Smooth muscle cell (in vitro differentiated cells): ENCODE measurements around the gene MCF2L. TPM values are rescaled to one million over a fixed set of nuclear protein-coding genes. Genes with fewer than 3 reads are reported as not detected.

Experiments
- DNase-seq: peaks from one replicate; lab custom pipeline; 2025; ENCODE audit not compliant: unreplicated experiment; lab: John Stamatoyannopoulos, UW
- H2AFZ ChIP-seq: fragments of 200-600 bp; sonication (generic); 2 replicates; pipeline ENCODE4 v1.6.0; 2016; ENCODE audit warnings: antibody characterized with exemption, low read depth, mild to moderate bottlenecking
- H3F3A ChIP-seq: fragments of 200-600 bp; sonication (generic); 2 replicates; pipeline ENCODE4 v1.6.0; 2017; ENCODE audit warnings: antibody characterized with exemption, low read depth
- H3K27ac ChIP-seq: fragments of 200-600 bp; sonication (generic); 2 replicates; pipeline ENCODE4 v1.5.1; 2016; ENCODE audit warnings: low read depth, mild to moderate bottlenecking
- H3K27me3 ChIP-seq: fragments of 200-600 bp; sonication (generic); 2 replicates; pipeline ENCODE4 v1.6.1; 2016; ENCODE audit warnings: low read depth, mild to moderate bottlenecking
- H3K36me3 ChIP-seq: fragments of 200-600 bp; sonication (generic); 2 replicates; pipeline ENCODE4 v1.5.1; 2016; ENCODE audit warnings: low read depth
- H3K4me1 ChIP-seq: fragments of 200-600 bp; sonication (generic); 2 replicates; pipeline ENCODE4 v1.5.1; 2016; ENCODE audit warnings: low read depth
- H3K4me2 ChIP-seq: fragments of 200-600 bp; sonication (generic); 2 replicates; pipeline ENCODE4 v1.6.0; 2016; ENCODE audit warnings: mild to moderate bottlenecking
- H3K4me3 ChIP-seq: fragments of 200-600 bp; sonication (generic); 2 replicates; pipeline ENCODE4 v1.5.1; 2016; ENCODE audit warnings: mild to moderate bottlenecking
- H3K79me2 ChIP-seq: fragments of 200-600 bp; sonication (generic); 2 replicates; pipeline ENCODE4 v1.6.0; 2016; ENCODE audit warnings: low read depth, mild to moderate bottlenecking
- H3K9ac ChIP-seq: fragments of 200-600 bp; sonication (generic); 2 replicates; pipeline ENCODE4 v1.6.0; 2016; ENCODE audit warnings: low read depth
- H3K9me3 ChIP-seq: fragments of 200-600 bp; sonication (generic); replicated peaks from 2 replicates; pipeline ENCODE4 v1.5.1; 2016; ENCODE audit warnings: low read depth
- H4K20me1 ChIP-seq: fragments of 200-600 bp; sonication (generic); 2 replicates; pipeline ENCODE4 v1.6.0; 2016; ENCODE audit warnings: low read depth
- CTCF ChIP-seq: fragments of 200-600 bp; sonication (generic); IDR thresholded peaks from 2 replicates; pipeline ENCODE4 v1.5.1; 2017; ENCODE audit warnings: borderline replicate concordance, mild to moderate bottlenecking, antibody characterized with exemption; ENCODE audit not compliant: insufficient read depth, poor library complexity, severe bottlenecking
- WGBS: methylation state at CpG from one replicate; pipeline ENCODE4 v1.1.7; 2016; ENCODE audit warnings: low lambda C conversion rate; 5-methylcytosine and 5-hydroxymethylcytosine counted together
- polyA plus RNA-seq: library from polyadenylated mRNA; unstranded; fragments of >200 nt; fragmentation: Nextera tagmentation; extraction: Ambion mirVana; gene quantifications from 2 replicates; pipeline ENCODE4 v1.2.1, GENCODE V29; 2016
- total RNA-seq: library from RNA; depleted of rRNA; stranded (reverse); fragments of >200 nt; gene quantifications from 2 replicates; pipeline ENCODE4 v1.2.3, GENCODE V29; 2014

MCF2L gene
- total RNA-seq (3.8 and 7.6 TPM in 2 replicates), polyA plus RNA-seq (0.54 and 5.5 TPM in 2 replicates)

- no peaks in the 10 kb centered on the region for H3K9me3 ChIP-seq
- 2% methylated on average over 55 of the region's 69 CpGs for WGBS
- H3K4me1 ChIP-seq, result peaks cover 8% of the 10 kb centered on the region
- H3K4me3 ChIP-seq, result peak within 1 kb of the TSS; percentile 89
- no peaks in the 10 kb centered on the region for H3K79me2 ChIP-seq
- H2AFZ ChIP-seq, result peak within 1 kb of the TSS; percentile 79
- H3K36me3 ChIP-seq, result no peaks in the 10 kb centered on the region
- TF ChIP-seq CTCF, result no peak
- no peaks in the 10 kb centered on the region for H3F3A ChIP-seq
- H3K9ac ChIP-seq, result peak within 1 kb of the TSS; percentile 34
- no peak for DNase-seq
- H3K27me3 ChIP-seq, result peaks cover 26% of the 10 kb centered on the region
- no peaks in the 10 kb centered on the region for H4K20me1 ChIP-seq
- no peak within 1 kb of the TSS for H3K27ac ChIP-seq
- peak within 1 kb of the TSS; percentile 100 for H3K4me2 ChIP-seq
These were observed at the start of gene MCF2L for GRCh38 chr13:112968910-112969691. Gene MCF2L, plus strand, starts transcription at chr13:112969214. Its CDS starts 166 bp downstream, at chr13:112969380.

GRCh38 chr13:112923962-112924361 is 45.1 kb upstream of the MCF2L start:
- Histone ChIP-seq H3K79me2 (no peaks in the 10 kb centered on the region), H3K27me3 (no peaks in the 10 kb centered on the region), H3F3A (no peaks in the 10 kb centered on the region), H3K36me3 (no peaks in the 10 kb centered on the region), H3K4me2 (no peak overlapping the region), H2AFZ (no peak overlapping the region), H4K20me1 (no peaks in the 10 kb centered on the region), H3K27ac (no peak overlapping the region), H3K9ac (no peak overlapping the region), H3K4me1 (peaks cover 1% of the 10 kb centered on the region), H3K9me3 (no peaks in the 10 kb centered on the region), H3K4me3 (no peak overlapping the region)
- no peak for TF ChIP-seq CTCF
- 85% methylated on average over 12 of the region's 12 CpGs for WGBS
- no peak for DNase-seq

GRCh38 chr13:112924365-112924764 is 44.6 kb upstream of the MCF2L start:
- Histone ChIP-seq H3F3A (no peaks in the 10 kb centered on the region), H4K20me1 (no peaks in the 10 kb centered on the region), H2AFZ (no peak overlapping the region), H3K27ac (no peak overlapping the region), H3K27me3 (no peaks in the 10 kb centered on the region), H3K4me3 (no peak overlapping the region), H3K9me3 (no peaks in the 10 kb centered on the region), H3K9ac (no peak overlapping the region), H3K4me1 (peaks cover 5% of the 10 kb centered on the region), H3K36me3 (no peaks in the 10 kb centered on the region), H3K79me2 (no peaks in the 10 kb centered on the region), H3K4me2 (no peak overlapping the region)
- 98% methylated on average over 2 of the region's 2 CpGs for WGBS
- TF ChIP-seq CTCF, result no peak
- no peak for DNase-seq

GRCh38 chr13:112926003-112926402 is 43.0 kb upstream of the MCF2L start:
- Histone ChIP-seq H3K27ac (no peak overlapping the region), H3F3A (no peaks in the 10 kb centered on the region), H3K36me3 (no peaks in the 10 kb centered on the region), H2AFZ (no peak overlapping the region), H3K9ac (no peak overlapping the region), H3K4me3 (no peak overlapping the region), H3K27me3 (no peaks in the 10 kb centered on the region), H3K9me3 (no peaks in the 10 kb centered on the region), H3K4me2 (no peak overlapping the region), H3K4me1 (peaks cover 5% of the 10 kb centered on the region), H3K79me2 (no peaks in the 10 kb centered on the region), H4K20me1 (no peaks in the 10 kb centered on the region)
- WGBS, result 94% methylated on average over 15 of the region's 15 CpGs
- no peak for TF ChIP-seq CTCF
- no peak for DNase-seq
